KOPT-K1 (cell line): ENCODE results near the gene ZNF414.

ENCODE experiments used
- H3K27ac ChIP-seq: fragments of 200-600 bp; sonication (generic); 2 replicates; pipeline ENCODE4 v1.5.1; 2016; ENCODE audit warnings: antibody characterized with exemption, mild to moderate bottlenecking, low read depth, low read length; ENCODE audit not compliant: poor library complexity, severe bottlenecking
- H3K36me3 ChIP-seq: fragments of 200-600 bp; sonication (generic); 2 replicates; pipeline ENCODE4 v1.5.1; 2017; ENCODE audit warnings: antibody characterized with exemption, mild to moderate bottlenecking, low read length, moderate library complexity; ENCODE audit not compliant: insufficient read depth
- H3K9me3 ChIP-seq: fragments of 200-600 bp; sonication (generic); 2 replicates; pipeline ENCODE4 v1.5.1; 2017; ENCODE audit warnings: antibody characterized with exemption, low read length, mild to moderate bottlenecking; ENCODE audit not compliant: insufficient read depth, poor library complexity, severe bottlenecking

The ZNF414 gene

GRCh38 chr19:8510589-8511115 is 3.3 kb downstream of the ZNF414 start:
- no peaks in the 10 kb centered on the region for H3K9me3 ChIP-seq
- H3K27ac ChIP-seq, result no peak overlapping the region
- peaks cover 15% of the 10 kb centered on the region for H3K36me3 ChIP-seq

GRCh38 chr19:8506402-8506957 is 7.5 kb downstream of the ZNF414 start:
- peak overlapping the region; percentile 82 for H3K27ac ChIP-seq
- H3K36me3 ChIP-seq, result peaks cover 13% of the 10 kb centered on the region
- H3K9me3 ChIP-seq, result no peaks in the 10 kb centered on the region

- H3K27ac ChIP-seq, result peak overlapping the region; percentile 82
These were observed 8.1 kb downstream of the ZNF414 start for GRCh38 chr19:8505680-8506401.

GRCh38 chr19:8504919-8505318 is 9.0 kb downstream of the ZNF414 start:
- Histone ChIP-seq H3K36me3 (peaks cover 4% of the 10 kb centered on the region; the same call in 1 of the 2 replicates), H3K9me3 (no peaks in the 10 kb centered on the region), H3K27ac (peak overlapping the region; percentile 32)

More at GRCh38 chr19:8505680-8506401, 8.1 kb downstream of the ZNF414 start:
- H3K36me3 ChIP-seq, result peaks cover 7% of the 10 kb centered on the region; the same call in 1 of the 2 replicates
- H3K9me3 ChIP-seq, result no peaks in the 10 kb centered on the region

- Histone ChIP-seq H3K36me3 (0 out of 2 replicates have a peak, but pooled peaks cover 4% of the 10 kb centered on the region), H3K27ac (no peak overlapping the region), H3K9me3 (no peaks in the 10 kb centered on the region)
These were observed 9.8 kb downstream of the ZNF414 start for GRCh38 chr19:8504171-8504570.

GRCh38 chr19:8503510-8503909 is 10.5 kb downstream of the ZNF414 start:
- Histone ChIP-seq H3K9me3 (no peaks in the 10 kb centered on the region), H3K27ac (no peak overlapping the region), H3K36me3 (no peaks in the 10 kb centered on the region)

- Histone ChIP-seq H3K9me3 (no peaks in the 10 kb centered on the region), H3K36me3 (no peaks in the 10 kb centered on the region), H3K27ac (peak overlapping the region; percentile 29)
These were observed 12.0 kb downstream of the ZNF414 start for GRCh38 chr19:8501981-8502380.

- no peaks in the 10 kb centered on the region for H3K36me3 ChIP-seq
- no peaks in the 10 kb centered on the region for H3K9me3 ChIP-seq
- peak overlapping the region; percentile 29 for H3K27ac ChIP-seq
These were observed 12.5 kb downstream of the ZNF414 start for GRCh38 chr19:8501516-8501915.

GRCh38 chr19:8500158-8500557 is 13.8 kb downstream of the ZNF414 start:
- Histone ChIP-seq H3K36me3 (no peaks in the 10 kb centered on the region), H3K27ac (peak overlapping the region; percentile 24), H3K9me3 (no peaks in the 10 kb centered on the region)

GRCh38 chr19:8499048-8499833 is 14.7 kb downstream of the ZNF414 start:
- H3K36me3 ChIP-seq, result no peaks in the 10 kb centered on the region
- H3K27ac ChIP-seq, result no peak overlapping the region
- H3K9me3 ChIP-seq, result no peaks in the 10 kb centered on the region

- Histone ChIP-seq H3K9me3 (no peaks in the 10 kb centered on the region), H3K27ac (no peak overlapping the region), H3K36me3 (no peaks in the 10 kb centered on the region)
These were observed 15.7 kb downstream of the ZNF414 start for GRCh38 chr19:8498295-8498694.

- Histone ChIP-seq H3K9me3 (no peaks in the 10 kb centered on the region), H3K36me3 (peaks cover 18% of the 10 kb centered on the region), H3K27ac (peak overlapping the region; percentile 67)
These were observed 19.8 kb downstream of the ZNF414 start for GRCh38 chr19:8494158-8494557.

GRCh38 chr19:8491574-8491973 is 22.4 kb downstream of the ZNF414 start:
- H3K36me3 ChIP-seq, result peaks cover 42% of the 10 kb centered on the region
- H3K9me3 ChIP-seq, result no peaks in the 10 kb centered on the region
- H3K27ac ChIP-seq, result no peak overlapping the region

- no peak overlapping the region for H3K27ac ChIP-seq
- H3K36me3 ChIP-seq, result peaks cover 49% of the 10 kb centered on the region
- H3K9me3 ChIP-seq, result no peaks in the 10 kb centered on the region
These were observed 23.1 kb downstream of the ZNF414 start for GRCh38 chr19:8490873-8491272.

GRCh38 chr19:8490395-8490760 is 23.6 kb downstream of the ZNF414 start:
- Histone ChIP-seq H3K9me3 (no peaks in the 10 kb centered on the region), H3K36me3 (peaks cover 54% of the 10 kb centered on the region), H3K27ac (no peak overlapping the region)
